Heart right ventricle (tissue), 16 donors: Measurements from ENCODE around the gene CEP131. TPM values are rescaled to one million over a fixed set of nuclear protein-coding genes. Genes with fewer than 3 reads are reported as not detected.
A peak's percentile ranks its signal among the peaks of the same experiment; 100 is the strongest.

Source experiments
- ATAC-seq, 8 donors: fragments of 200-7000 bp; cut with Tn5 transposase; one replicate each; pipeline ENCODE4 v1.9.1; 2020; ENCODE audit warnings: mild to moderate bottlenecking in 8 of 8, moderate library complexity in 8 of 8, moderate number of reproducible peaks in 1 of 8
- DNase-seq, 2 donors: peaks; one replicate each; pipeline ENCODE4 v3.0.0-alpha.2; 2020
- H3K27ac ChIP-seq, 10 donors: fragments of 200-600 bp; sonication (generic) in 2 of 10; one replicate each; pipeline versions ENCODE4 v1.5.0 to v1.8.0; 2020 to 2022; ENCODE audit warnings: mild to moderate bottlenecking in 3 of 10
- H3K27me3 ChIP-seq, 7 donors: fragments of 200-600 bp; one replicate each; pipeline ENCODE4 v1.8.0; 2021 to 2022; ENCODE audit warnings: mild to moderate bottlenecking in 2 of 7
- H3K36me3 ChIP-seq, 9 donors: fragments of 200-600 bp; sonication (generic) in 1 of 9; one replicate each; pipeline versions ENCODE4 v1.5.0 to v1.8.0; 2020 to 2022; ENCODE audit warnings: mild to moderate bottlenecking in 2 of 9
- H3K4me1 ChIP-seq, 9 donors: fragments of 200-600 bp; sonication (generic) in 1 of 9; one replicate each; pipeline versions ENCODE4 v1.5.0 to v1.8.0; 2020 to 2022; ENCODE audit warnings: mild to moderate bottlenecking in 4 of 9
- H3K4me3 ChIP-seq, 10 donors: fragments of 200-600 bp; sonication (generic) in 2 of 10; one replicate each; pipeline versions ENCODE4 v1.5.0 to v1.8.0; 2020 to 2022; ENCODE audit warnings: mild to moderate bottlenecking in 7 of 10, moderate library complexity in 2 of 10
- H3K9me3 ChIP-seq, 11 donors: fragments of 200-600 bp in 10 of 11; sonication (generic) in 2 of 11; one replicate each; pipeline versions ENCODE4 v1.5.0 to v1.8.0; 2013 to 2022; ENCODE audit warnings: mild to moderate bottlenecking in 2 of 11, control low read depth in 1 of 11, moderate library complexity in 1 of 11
- CTCF ChIP-seq, 9 donors: fragments of 200-600 bp; sonication (generic) in 2 of 9; IDR thresholded peaks; one replicate each; pipeline versions ENCODE4 v1.5.0 to v1.8.0; 2021 to 2022; ENCODE audit warnings: antibody characterized with exemption in 9 of 9, mild to moderate bottlenecking in 5 of 9, moderate library complexity in 1 of 9
- WGBS, 2 donors: extraction: QIAGEN DNeasy Blood & Tissue Kit; methylation state at CpG; one replicate each; pipeline ENCODE4 v1.1.7; 2013; ENCODE audit warnings: inconsistent platforms in 1 of 2; 5-methylcytosine and 5-hydroxymethylcytosine counted together
- intact Hi-C, 10 donors: fragments of 100-400 bp; cut with DNase I; formaldehyde crosslinking; loops; one replicate each; pipeline versions ENCODE4 v1.11.1 to v1.14.2; 2022
- polyA plus RNA-seq, 2 donors: library from polyadenylated mRNA; stranded (reverse); fragments of 200-250 nt; gene quantifications; one replicate each; pipeline ENCODE4 v1.2.3, GENCODE V29; 2013
- total RNA-seq, 10 donors: library from RNA; stranded (reverse); fragmentation: NEBNext Ultra II Directional in 3 of 10; extraction: Animal tissue kit (Norgen Biotek cat#: 25700) in 3 of 10; gene quantifications; one replicate each; pipeline versions ENCODE4 v1.2.1 to v1.2.4, GENCODE V29; 2021 to 2023
- donor health status: Arrhythmogenic right ventricular cardiomyopathy.
- donor health status: ischemic (EF 13 %, LVEDD 7.1; RV severe dilation, severe dysfunction).
- donor health status: healthy with polysubstance abuse.
- donor health status: DM: no; HTN: yes; CAD: no.
- donor health status: DM: no; HTN: no; CAD: no.
- donor health status: ischemic (EF 25% LVEDD 6.9; RV normal size, moderate dysfunction).
- donor health status: ischemic (EF 25% LVEDD 5.7; RV mildly dilated, moderate dysfunction).
- donor health status: healthy.
- donor health status: DM: yes; HTN: yes; CAD: no.
- donor health status: Ischemic cardiomyopathy.
- donor health status: ischemic (EF 35%, LVEDD 5.7; RV mildly dilated, moderate dysfunction).
- donor health status: nonischemic (EF 11% LVEDD 7.7; RV severe dilation, severe dysfunction).
- donor health status: DM: yes; HTN: yes; CAD: no.
- donor health status: PGD.
- donor health status: ischemic (EF 29% LVEDD 5.4; RV normal size, mild dysfunction).
- donor health status: nonischemic (EF 23%, LVEDD 6.1; RV moderate dilation, normal function).

The CEP131 gene
- total and polyA plus RNA-seq, 12 donors, result 6.4 to 20.9 (median 8.0) TPM

GRCh38 chr17:81250286-81251093 lies 27.7 kb upstream of the CEP131 start:
- DNase-seq (peak in 1 of 2 donors; percentile 9), ATAC-seq (no peak)
- WGBS, 2 donors, result 91 to 94% methylated on average over 31 of the region's 31 CpGs
- no peak overlapping the region for H3K4me3 ChIP-seq
- no peaks in the 10 kb centered on the region for H3K9me3 ChIP-seq
- H3K27ac ChIP-seq, result no peak overlapping the region
- peaks cover 0 to 65% (median 7%) of the 10 kb centered on the region in 9 donors for H3K36me3 ChIP-seq
- no peaks in the 10 kb centered on the region for H3K27me3 ChIP-seq
- H3K4me1 ChIP-seq, result peaks cover 4 to 18% (median 11%) of the 10 kb centered on the region in 9 donors
- intact Hi-C loops, result loop anchor here in 8 of 10 donors (5.0 to 10.0 kb wide), 5 partner anchors 144 to 354 kb away; partner anchors contain the start of gene BAHCC1 (in 1 of the 8)
- no peak for TF ChIP-seq CTCF (IDR thresholded peaks at IDR 0.05)

GRCh38 chr17:81249223-81250040 lies 26.7 kb upstream of the CEP131 start:
- Histone ChIP-seq H3K27ac (no peak overlapping the region), H3K4me3 (no peak overlapping the region), H3K27me3 (no peaks in the 10 kb centered on the region), H3K9me3 (no peaks in the 10 kb centered on the region), H3K36me3 (peaks cover 0 to 74% (median 7%) of the 10 kb centered on the region in 9 donors), H3K4me1 (peaks cover 0 to 7% (median under 1%) of the 10 kb centered on the region in 9 donors)
- no peak for ATAC-seq
- intact Hi-C loops, result loop anchor here in 8 of 10 donors (2.0 to 10.0 kb wide), 7 partner anchors 109 to 355 kb away; partner anchors contain the start of gene BAHCC1 (in 1 of the 8)
- TF ChIP-seq CTCF (IDR thresholded peaks at IDR 0.05), result no peak
- 90 to 92% methylated on average over 15 of the region's 15 CpGs for WGBS, 2 donors
- DNase-seq, result peak in 1 of 2 donors; percentile 10

- ATAC-seq, result no peak
- intact Hi-C loops, result loop anchor here in 2 of 10 donors (2.0 to 10.0 kb wide), 2 partner anchors 108 to 224 kb away; no protein-coding TSS in a partner anchor
- peak in 1 of 2 donors; percentile 10 for DNase-seq
- WGBS, 2 donors, result 83 to 88% methylated on average over 16 of the region's 16 CpGs
- Histone ChIP-seq H3K4me1 (peaks cover 0 to 4% (median 0%) of the 10 kb centered on the region in 9 donors), H3K27ac (no peak overlapping the region), H3K27me3 (no peaks in the 10 kb centered on the region), H3K4me3 (no peak overlapping the region), H3K36me3 (peaks cover 0 to 74% (median 7%) of the 10 kb centered on the region in 9 donors), H3K9me3 (no peaks in the 10 kb centered on the region)
- TF ChIP-seq CTCF (IDR thresholded peaks at IDR 0.05), result no peak
Measured at GRCh38 chr17:81248649-81249048, 25.9 kb upstream of the CEP131 start.
